H1 (cell line): Measurements from ENCODE around the gene CALML5. TPM values are rescaled to one million over a fixed set of nuclear protein-coding genes. Genes with fewer than 3 reads are reported as not detected.

Experiments
- CTCF ChIA-PET: fragments of 300-600 bp; sonication (Branson Sonifier 250); formaldehyde crosslinking; loops from one replicate; lab custom pipeline; 2021; ENCODE audit not compliant: partially characterized antibody; lab: Charles Lee
- POLR2A ChIA-PET: fragments of 300-600 bp; sonication (Branson Sonifier 250); formaldehyde crosslinking; loops from one replicate; lab custom pipeline; 2021; ENCODE audit warnings: inconsistent platforms; ENCODE audit not compliant: partially characterized antibody; lab: Charles Lee
- DNase-seq, 2 experiments: peaks; one replicate each; pipeline versions ENCODE4 v3.0.0 to v3.0.0-alpha.2; 2010 to 2022; ENCODE audit warnings: low spot score in 2 of 2, low read depth in 1 of 2, mixed read lengths in 1 of 2
- FAIRE-seq: peaks from 2 replicates; lab custom pipeline; 2011; peaks lifted over from hg19 to GRCh38; lab: Jason Lieb, UNC
- H2AFZ ChIP-seq: 2 replicates; pipeline ENCODE4 v1.8.1; 2012; ENCODE audit warnings: low read length, inconsistent platforms
- H2AK5ac ChIP-seq: 2 replicates; pipeline ENCODE4 v1.6.1; 2013; ENCODE audit warnings: low read depth, low read length
- H2BK120ac ChIP-seq: replicated peaks from 2 replicates; pipeline ENCODE3; 2013; ENCODE audit warnings: low read depth, low read length, inconsistent platforms
- H2BK12ac ChIP-seq: 2 replicates; pipeline ENCODE4 v1.6.1; 2013; ENCODE audit warnings: low read depth, low read length
- H2BK15ac ChIP-seq: 2 replicates; pipeline ENCODE4 v1.6.1; 2013; ENCODE audit warnings: low read length
- H2BK20ac ChIP-seq: 2 replicates; pipeline ENCODE4 v1.6.1; 2013; ENCODE audit warnings: low read length
- H2BK5ac ChIP-seq: 2 replicates; pipeline ENCODE4 v1.6.1; 2013; ENCODE audit warnings: low read depth, low read length
- H3K14ac ChIP-seq: 2 replicates; pipeline ENCODE4 v1.6.1; 2013; ENCODE audit warnings: inconsistent platforms; ENCODE audit not compliant: insufficient read length
- H3K18ac ChIP-seq: 2 replicates; pipeline ENCODE4 v1.6.1; 2013; ENCODE audit warnings: low read length; ENCODE audit errors: extremely low read depth
- H3K23ac ChIP-seq: 2 replicates; pipeline ENCODE4 v1.6.1; 2013; ENCODE audit warnings: inconsistent platforms; ENCODE audit not compliant: insufficient read length
- H3K23me2 ChIP-seq: 2 replicates; pipeline ENCODE4 v1.6.1; 2013; ENCODE audit warnings: low read depth, low read length
- H3K27ac ChIP-seq: 2 replicates; pipeline ENCODE4 v1.6.1; 2011; ENCODE audit warnings: low read depth, low read length, inconsistent platforms
- H3K27me3 ChIP-seq, 4 experiments: replicated peaks in 1 of 4; 1 replicate in 1 of 4; 2 replicates in 3 of 4; pipeline versions ENCODE4 v1.6.1 to v1.8.1; 2011 to 2013; ENCODE audit warnings: low read length in 3 of 4, mild to moderate bottlenecking in 3 of 4, inconsistent platforms in 2 of 4, mixed read lengths in 2 of 4, moderate library complexity in 1 of 4; ENCODE audit not compliant: control insufficient read depth in 3 of 4, insufficient read depth in 3 of 4; ENCODE audit errors: extremely low read depth in 1 of 4
- H3K36me3 ChIP-seq, 4 experiments: 2 replicates each; pipeline versions ENCODE4 v1.6.1 to v1.8.1; 2011 to 2013; ENCODE audit warnings: mild to moderate bottlenecking in 4 of 4, low read length in 3 of 4, moderate library complexity in 2 of 4, control low read depth in 1 of 4, inconsistent platforms in 1 of 4; ENCODE audit not compliant: insufficient read depth in 4 of 4, control insufficient read depth in 2 of 4
- H3K4ac ChIP-seq: replicated peaks from 2 replicates; pipeline ENCODE3; 2013; ENCODE audit warnings: low read length, low read depth, mixed read lengths, inconsistent platforms; ENCODE audit not compliant: insufficient read length
- H3K4me1 ChIP-seq, 4 experiments: replicated peaks in 1 of 4; 1 replicate in 1 of 4; 2 replicates in 3 of 4; pipeline versions ENCODE4 v1.6.1 to v1.8.1; 2011 to 2013; ENCODE audit warnings: low read length in 3 of 4, inconsistent platforms in 2 of 4, mixed read lengths in 1 of 4; ENCODE audit not compliant: insufficient read depth in 4 of 4, control insufficient read depth in 3 of 4
- H3K4me2 ChIP-seq, 2 experiments: 2 replicates each; pipeline versions ENCODE4 v1.6.1 to v1.8.1; 2011 to 2013; ENCODE audit warnings: low read depth in 2 of 2, low read length in 2 of 2, control low read depth in 1 of 2, inconsistent platforms in 1 of 2, mild to moderate bottlenecking in 1 of 2; ENCODE audit not compliant: insufficient read depth in 1 of 2
- H3K4me3 ChIP-seq, 4 experiments: fragments of 200-600, 300-600 bp in 1 of 4; sonication (generic), shearing (Covaris generic), sonication (Bioruptor Twin) in 1 of 4; 2 replicates each; pipeline versions ENCODE4 v1.5.1 to v1.8.1; 2011 to 2016; ENCODE audit warnings: low read length in 4 of 4, low read depth in 3 of 4, control low read depth in 2 of 4, inconsistent platforms in 2 of 4, mild to moderate bottlenecking in 2 of 4, mixed read lengths in 1 of 4, moderate library complexity in 1 of 4; ENCODE audit not compliant: insufficient read depth in 2 of 4; ENCODE audit errors: extremely low read depth in 1 of 4
- H3K56ac ChIP-seq: replicated peaks from 2 replicates; pipeline ENCODE3; 2013; ENCODE audit warnings: low read depth, mild to moderate bottlenecking, mixed read lengths, low read length, inconsistent platforms; ENCODE audit not compliant: insufficient read length
- H3K79me1 ChIP-seq: 2 replicates; pipeline ENCODE4 v1.6.1; 2013; ENCODE audit warnings: low read depth, low read length, control low read depth
- H3K79me2 ChIP-seq, 2 experiments: 2 replicates each; pipeline versions ENCODE4 v1.6.1 to v1.8.1; 2012 to 2013; ENCODE audit warnings: low read length in 2 of 2, mild to moderate bottlenecking in 2 of 2, inconsistent platforms in 1 of 2; ENCODE audit not compliant: insufficient read depth in 2 of 2, control insufficient read depth in 1 of 2
- H3K9ac ChIP-seq, 4 experiments: replicated peaks in 1 of 4; 1 replicate in 1 of 4; 2 replicates in 3 of 4; pipeline versions ENCODE4 v1.6.1 to v1.8.1; 2011 to 2013; ENCODE audit warnings: low read depth in 3 of 4, low read length in 3 of 4, control low read depth in 2 of 4, mild to moderate bottlenecking in 2 of 4, moderate library complexity in 2 of 4, inconsistent platforms in 1 of 4; ENCODE audit errors: extremely low read depth in 1 of 4
- H3K9me3 ChIP-seq, 2 experiments: 2 replicates each; pipeline versions ENCODE4 v1.6.1 to v1.8.1; 2012 to 2013; ENCODE audit warnings: mild to moderate bottlenecking in 2 of 2, moderate library complexity in 2 of 2, control low read depth in 1 of 2, inconsistent platforms in 1 of 2, low read depth in 1 of 2, low read length in 1 of 2, mixed read lengths in 1 of 2; ENCODE audit not compliant: insufficient read depth in 2 of 2
- H4K20me1 ChIP-seq, 2 experiments: replicated peaks in 1 of 2; 2 replicates each; pipeline versions ENCODE3 to v1.8.1; 2011 to 2013; ENCODE audit warnings: inconsistent platforms in 2 of 2, low read length in 2 of 2, mild to moderate bottlenecking in 1 of 2; ENCODE audit not compliant: insufficient read depth in 2 of 2, control insufficient read depth in 1 of 2
- H4K5ac ChIP-seq: 2 replicates; pipeline ENCODE4 v1.6.1; 2013; ENCODE audit warnings: low read length, low read depth, mixed read lengths, inconsistent platforms; ENCODE audit not compliant: insufficient read length
- H4K8ac ChIP-seq: 2 replicates; pipeline ENCODE4 v1.8.0; 2013; ENCODE audit warnings: mild to moderate bottlenecking, moderate library complexity, low read length, inconsistent platforms; ENCODE audit not compliant: insufficient read depth; ENCODE audit errors: extremely low read depth
- H4K91ac ChIP-seq: replicated peaks from 2 replicates; pipeline ENCODE3; 2013; ENCODE audit warnings: low read length, mixed read lengths, inconsistent platforms; ENCODE audit not compliant: insufficient read length
- ASH2L ChIP-seq: fragments of 200-600, 300-600 bp; sonication (generic); IDR thresholded peaks from one replicate; pipeline ENCODE4 v1.7.1; 2017; ENCODE audit warnings: low read length
- BCL11A ChIP-seq, 2 experiments: IDR thresholded peaks; one replicate each; pipeline ENCODE4 v1.6.1; 2011; ENCODE audit warnings: low read depth in 2 of 2, low read length in 2 of 2, mild to moderate bottlenecking in 2 of 2
- CBX5 ChIP-seq: fragments of 300-800, 300-1000 bp; sonication (generic); IDR thresholded peaks from 2 replicates; pipeline ENCODE4 v1.7.1; 2016; ENCODE audit warnings: antibody characterized with exemption, low read length, low read depth
- CEBPB ChIP-seq: IDR thresholded peaks from 2 replicates; pipeline ENCODE4 v1.6.1; 2012; ENCODE audit warnings: low read depth, low read length
- CTBP2 ChIP-seq: IDR thresholded peaks from 2 replicates; pipeline ENCODE4 v1.7.0; 2011; ENCODE audit warnings: borderline replicate concordance, mild to moderate bottlenecking, moderate library complexity, mixed read lengths, low read length; ENCODE audit not compliant: insufficient read depth, insufficient read length
- GABPA ChIP-seq: IDR thresholded peaks from 2 replicates; pipeline ENCODE4 v1.6.1; 2011; ENCODE audit warnings: mild to moderate bottlenecking, low read length, moderate library complexity, borderline replicate concordance; ENCODE audit not compliant: insufficient read depth
- KDM4A ChIP-seq: IDR thresholded peaks from one replicate; pipeline ENCODE4 v1.7.1; 2012; ENCODE audit warnings: low read depth, mild to moderate bottlenecking, moderate library complexity, low read length, inconsistent platforms; ENCODE audit not compliant: severe bottlenecking
- MAX ChIP-seq: IDR thresholded peaks from 2 replicates; pipeline ENCODE4 v1.6.1; 2012; ENCODE audit warnings: inconsistent platforms
- RAD21 ChIP-seq, 2 experiments: IDR thresholded peaks in 1 of 2; conservative IDR thresholded peaks in 1 of 2; 2 replicates each; pipeline ENCODE4 v1.6.1; 2011; ENCODE audit warnings: low read depth in 2 of 2, low read length in 2 of 2, improper control_type of control experiment in 1 of 2, inconsistent platforms in 1 of 2, mild to moderate bottlenecking in 1 of 2, moderate library complexity in 1 of 2
- SIRT6 ChIP-seq: IDR thresholded peaks from one replicate; pipeline ENCODE4 v1.7.1; 2012; ENCODE audit warnings: low read length, inconsistent platforms
- SUZ12 ChIP-seq: fragments of 200-600 bp; sonication (generic); IDR thresholded peaks from 2 replicates; pipeline ENCODE4 v1.6.1; 2012; ENCODE audit warnings: mild to moderate bottlenecking, inconsistent platforms, low read length, moderate library complexity, mixed read lengths
- WGBS, 2 experiments: shearing (Covaris generic) in 1 of 2; methylation state at CpG; one replicate each; pipeline versions ENCODE4 v1.1.6 to v1.1.7; 2013 to 2015; ENCODE audit warnings: low lambda C conversion rate in 2 of 2, mixed read lengths in 2 of 2, inconsistent platforms in 1 of 2, low coverage in 1 of 2, missing lambda C conversion rate in 1 of 2; ENCODE audit not compliant: insufficient replicate concordance in 2 of 2, insufficient coverage in 1 of 2, insufficient read length in 1 of 2; ENCODE audit errors: extremely low coverage in 1 of 2, missing lambda C conversion rate in 1 of 2; 5-methylcytosine and 5-hydroxymethylcytosine counted together
- polyA plus RNA-seq, 7 experiments: library from polyadenylated mRNA; depleted of rRNA in 3 of 7; stranded (reverse) in 5 of 7; unstranded in 2 of 7; fragments of >200 nt in 5 of 7; fragments of 200-250 nt in 2 of 7; gene quantifications; 1 replicate in 5 of 7; 2 replicates in 1 of 7; 4 replicates in 1 of 7; pipeline versions ENCODE4 v1.2.1 to v1.2.3, GENCODE V29; 2011 to 2013; ENCODE audit warnings: missing spikeins in 2 of 7, mixed read lengths in 2 of 7
- total RNA-seq: library from RNA; stranded (reverse); fragmentation: NEBNext Ultra II Directional; extraction: Animal tissue kit (Norgen Biotek cat#: 25700); gene quantifications from 2 replicates; pipeline ENCODE4 v1.2.1, GENCODE V29; 2021

Gene CALML5
- total and polyA plus RNA-seq, 2 of the 8 experiments (the other 6 are each of a cell fraction or from before 2014, with no cell fraction given) = not detected

GRCh38 chr10:5497948-5498730 is 1.2 kb downstream of the CALML5 start:
- DNase-seq = no peak
- H3K36me3 ChIP-seq = no peaks in the 10 kb centered on the region
- no peak overlapping the region for H3K27ac ChIP-seq
- H3K79me1 ChIP-seq = no peaks in the 10 kb centered on the region
- H4K8ac ChIP-seq = no peak overlapping the region
- H3K4me2 ChIP-seq = no peak overlapping the region
- no peak overlapping the region for H3K4ac ChIP-seq
- H2BK12ac ChIP-seq = peak overlapping the region; percentile 80; the same call in 1 of the 2 replicates
- FAIRE-seq = no peak
- no peak overlapping the region for H4K5ac ChIP-seq
- peak overlapping the region; percentile 80; the same call in 1 of the 2 replicates for H2BK20ac ChIP-seq
- H3K23me2 ChIP-seq = peaks cover 12% of the 10 kb centered on the region; the same call in 1 of the 2 replicates
- no peak overlapping the region for H3K14ac ChIP-seq
- no peaks in the 10 kb centered on the region for H3K79me2 ChIP-seq
- H3K18ac ChIP-seq = peak overlapping the region; percentile 32; the same call in 1 of the 2 replicates
- H3K56ac ChIP-seq = no peak overlapping the region
- no peak overlapping the region for H3K23ac ChIP-seq
- 0 out of 2 replicates have a peak overlapping the region, but pooled peaks have one; percentile 24 for H2AK5ac ChIP-seq
- H3K4me3 ChIP-seq = no peak overlapping the region
- H2BK15ac ChIP-seq = peak overlapping the region; percentile 88; the same call in 1 of the 2 replicates
- no peaks in the 10 kb centered on the region for H3K27me3 ChIP-seq
- H4K91ac ChIP-seq = peak overlapping the region; percentile 65
- H3K9me3 ChIP-seq = no peaks in the 10 kb centered on the region
- no peak overlapping the region for H3K9ac ChIP-seq
- no peak overlapping the region for H2AFZ ChIP-seq
- peaks cover 0 to 3% of the 10 kb centered on the region in 2 experiments for H4K20me1 ChIP-seq
- 91% methylated on average over 19 of the region's 19 CpGs; no CpG with 5 or more reads in 1 of the 2 experiments for WGBS, 2 experiments
- H2BK5ac ChIP-seq = 0 out of 2 replicates have a peak overlapping the region, but pooled peaks have one; percentile 66
- H3K4me1 ChIP-seq = peaks cover 0 to 3% (median 0%) of the 10 kb centered on the region in 4 experiments; a peak in 1 of 7 replicates
- ChIA-PET POLR2A (interaction anchor here (0.8 kb wide), 1 partner anchor 12 kb away, joined by 3 read pairs; no protein-coding TSS in a partner anchor), CTCF (interaction anchor here (4.7 kb wide), 1 partner anchor 125 kb away, joined by 28 read pairs; no protein-coding TSS in a partner anchor)
- H2BK120ac ChIP-seq = peak overlapping the region; percentile 22
- no peak for TF ChIP-seq MAX
- no peak for TF ChIP-seq KDM4A
- TF ChIP-seq ASH2L = no peak
- no peak for TF ChIP-seq RAD21 (IDR thresholded peaks at IDR 0.05 in 1 of 2, conservative IDR thresholded peaks at IDR 0.05 in 1 of 2; ENCODE audit: low read depth in 2 of 2, low read length in 2 of 2)
- no peak for TF ChIP-seq GABPA
- TF ChIP-seq BCL11A (IDR thresholded peaks at IDR 0.05; ENCODE audit: low read depth in 2 of 2, low read length in 2 of 2) = no peak
- TF ChIP-seq SIRT6 = no peak
- no peak for TF ChIP-seq CBX5
- TF ChIP-seq SUZ12 = no peak
- TF ChIP-seq CTBP2 = no peak
- TF ChIP-seq CEBPB = no peak
